CD4-positive, alpha-beta T cell treated with Interleukin-21 for 1 hour (primary cell): ENCODE results near the gene SNW1.
"Not testable (repeated sequence)": the region's sequence is repeated elsewhere in the genome, so short reads cannot be mapped to it uniquely, and the experiment has no call there.

Source experiments
- DNase-seq: peaks from one replicate; pipeline ENCODE4 v3.0.0-alpha.2; 2020

The SNW1 gene

DNA sequence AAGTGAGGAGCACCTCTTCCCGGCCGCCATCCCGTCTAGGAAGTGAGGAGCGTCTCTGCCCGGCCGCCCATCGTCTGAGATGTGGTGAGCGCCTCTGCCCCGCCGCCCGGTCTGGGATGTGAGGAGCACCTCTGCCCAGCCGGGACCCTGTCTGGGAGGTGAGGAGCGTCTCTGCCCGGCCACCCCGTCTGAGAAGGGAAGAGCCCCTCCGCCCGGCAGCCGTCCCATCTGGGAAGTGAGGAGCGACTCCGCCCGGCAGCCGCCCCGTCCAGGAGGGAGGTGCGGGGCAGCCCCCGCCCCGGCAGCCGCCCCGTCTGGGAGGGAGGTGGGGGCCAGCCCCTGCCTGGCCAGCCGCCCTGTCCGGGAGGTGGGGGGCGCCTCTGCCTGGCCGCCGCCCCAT, 13.5 kb downstream of the SNW1 start:
- DNase-seq = not testable (repeated sequence)

DNA sequence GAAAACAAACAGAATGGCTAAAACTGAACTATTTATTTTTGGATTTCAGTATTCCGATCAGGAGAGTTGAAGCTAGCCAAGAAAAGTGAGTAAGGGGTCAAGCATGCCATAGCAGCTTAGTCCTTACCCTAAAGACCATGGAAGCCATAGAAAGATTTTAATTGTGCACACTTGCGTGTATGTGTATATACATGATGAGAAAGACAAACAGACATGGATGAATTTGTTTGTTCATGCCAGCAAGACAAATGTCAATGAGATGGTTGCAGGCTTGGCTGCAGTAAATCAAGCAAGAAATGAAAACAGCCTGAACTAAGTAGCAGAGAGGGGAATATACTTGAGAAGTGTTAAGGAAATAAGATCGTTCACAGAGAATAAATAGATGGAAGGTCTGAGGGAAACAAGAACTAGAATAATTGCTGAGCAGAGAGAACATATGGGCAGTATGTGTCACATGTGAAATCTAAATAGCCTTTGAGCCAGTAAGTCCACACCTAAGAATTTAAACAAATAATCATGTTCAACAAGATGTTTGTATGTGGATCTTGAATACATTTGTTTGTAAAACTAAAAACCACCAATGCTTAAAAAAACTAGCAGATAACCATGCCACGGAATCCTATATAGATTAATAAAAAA, 14.8 kb downstream of the SNW1 start:
- no peak for DNase-seq

DNA sequence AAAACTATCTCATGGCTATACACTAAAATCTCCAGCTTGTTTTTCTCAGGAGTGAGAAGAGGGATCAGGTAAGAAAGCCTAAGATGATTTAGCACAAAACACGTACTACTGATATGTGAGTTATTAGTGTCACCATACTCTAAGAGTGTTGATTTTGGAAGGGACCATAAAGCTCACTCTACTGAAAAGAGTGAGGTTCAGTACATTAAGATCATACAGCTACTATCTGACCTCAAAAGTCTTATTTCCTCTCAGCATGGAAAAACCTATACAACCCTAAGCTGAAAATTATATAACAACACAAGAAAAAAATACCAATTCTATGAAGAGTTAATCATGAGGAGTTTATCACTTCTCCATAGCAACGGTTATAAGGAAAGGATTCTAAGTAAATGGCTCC, 19.5 kb downstream of the SNW1 start:
- DNase-seq = no peak

DNA sequence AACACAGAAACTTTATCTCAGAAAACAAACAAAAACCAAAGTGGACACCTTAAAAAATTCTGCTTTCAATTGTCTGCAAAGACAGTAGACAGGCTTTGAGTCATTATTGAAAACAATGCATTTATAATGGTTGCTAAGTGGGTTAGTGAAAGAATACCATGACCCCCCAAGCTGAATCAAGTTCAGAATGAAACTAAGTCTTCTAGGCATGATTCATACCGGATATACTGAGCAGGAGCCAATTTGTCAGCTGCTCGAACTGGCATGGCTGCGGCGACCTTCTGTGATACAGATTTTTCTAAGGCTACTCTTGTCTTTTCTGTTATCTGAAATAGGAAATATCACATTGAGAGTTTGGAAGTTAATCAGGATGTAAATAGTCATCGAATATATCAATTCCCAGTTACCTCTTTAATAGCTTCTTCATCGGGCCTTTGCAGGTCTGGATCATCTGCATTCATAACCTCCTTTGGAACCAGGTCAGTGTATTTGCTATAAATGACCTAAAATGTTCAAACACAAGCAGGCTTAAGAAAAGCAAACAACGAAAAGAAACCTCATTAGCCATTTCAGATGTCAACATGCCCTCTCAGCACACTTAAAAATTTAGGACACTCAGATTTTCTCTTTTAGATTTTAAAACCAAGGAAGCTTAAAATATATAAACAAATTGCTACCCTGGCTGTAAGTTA, 22.3 kb downstream of the SNW1 start:
- DNase-seq = peak; percentile 11

DNA sequence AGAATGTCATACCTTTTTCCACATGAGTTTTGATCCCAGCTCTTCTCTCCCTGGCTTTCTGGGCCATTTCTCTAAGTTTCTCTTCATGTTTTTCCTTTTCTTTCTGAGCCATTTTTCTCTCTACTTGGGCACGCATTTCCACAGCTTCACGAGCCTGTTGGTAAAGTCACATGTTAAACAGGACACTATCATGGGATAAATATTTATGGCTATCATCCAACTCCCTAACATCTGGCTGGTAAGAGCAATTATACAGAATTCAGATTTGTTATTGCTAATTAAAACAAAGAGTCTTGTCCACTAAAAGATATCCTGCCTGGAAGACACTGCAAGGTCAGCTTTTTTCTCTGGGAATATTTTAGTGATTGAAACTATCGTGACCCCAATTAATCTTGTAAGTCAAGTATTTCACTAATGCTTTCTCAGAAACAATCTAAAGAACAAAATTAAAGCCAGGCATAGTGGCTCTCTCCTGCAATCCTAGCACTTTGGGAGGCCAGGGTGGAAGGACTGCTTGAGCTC, 29.9 kb downstream of the SNW1 start:
- DNase-seq = no peak

DNA sequence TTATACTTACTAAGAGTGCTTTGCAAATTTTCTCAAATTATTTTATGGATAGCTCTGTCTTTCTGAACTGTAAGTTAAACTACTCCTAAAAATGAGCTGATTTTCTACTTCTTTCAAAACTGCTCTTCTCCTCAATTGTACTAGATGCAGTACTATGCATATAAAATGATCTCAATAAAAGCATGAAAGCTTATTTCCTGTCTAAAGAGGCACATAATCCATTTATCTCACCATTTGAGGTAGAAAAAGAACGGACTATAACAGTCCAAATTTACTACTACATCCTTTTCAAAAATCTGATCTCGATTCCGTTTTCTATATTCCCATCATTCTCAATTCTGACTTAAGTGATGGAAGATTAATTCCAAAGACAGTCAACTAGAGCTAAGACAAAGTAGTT, 38.7 kb downstream of the SNW1 start:
- no peak for DNase-seq

DNA sequence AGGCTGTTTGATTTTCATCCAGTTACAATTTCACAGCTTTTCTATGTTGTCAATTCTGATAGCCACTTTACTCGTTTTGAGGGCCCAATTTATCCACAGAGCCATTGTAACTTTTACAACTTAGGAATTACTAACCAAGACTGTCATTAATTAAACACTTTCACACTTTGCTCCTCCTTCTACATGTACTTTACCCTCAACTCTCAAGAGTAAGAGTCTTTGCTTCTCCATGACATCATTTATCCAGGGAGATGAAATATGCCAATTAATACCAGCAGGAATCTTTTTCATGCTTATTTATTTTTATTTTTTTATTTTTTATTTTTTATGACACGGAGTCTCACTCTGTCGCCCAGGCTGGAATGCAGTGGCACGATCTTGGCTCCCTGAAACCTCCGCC, 39.5 kb downstream of the SNW1 start:
- no peak for DNase-seq

DNA sequence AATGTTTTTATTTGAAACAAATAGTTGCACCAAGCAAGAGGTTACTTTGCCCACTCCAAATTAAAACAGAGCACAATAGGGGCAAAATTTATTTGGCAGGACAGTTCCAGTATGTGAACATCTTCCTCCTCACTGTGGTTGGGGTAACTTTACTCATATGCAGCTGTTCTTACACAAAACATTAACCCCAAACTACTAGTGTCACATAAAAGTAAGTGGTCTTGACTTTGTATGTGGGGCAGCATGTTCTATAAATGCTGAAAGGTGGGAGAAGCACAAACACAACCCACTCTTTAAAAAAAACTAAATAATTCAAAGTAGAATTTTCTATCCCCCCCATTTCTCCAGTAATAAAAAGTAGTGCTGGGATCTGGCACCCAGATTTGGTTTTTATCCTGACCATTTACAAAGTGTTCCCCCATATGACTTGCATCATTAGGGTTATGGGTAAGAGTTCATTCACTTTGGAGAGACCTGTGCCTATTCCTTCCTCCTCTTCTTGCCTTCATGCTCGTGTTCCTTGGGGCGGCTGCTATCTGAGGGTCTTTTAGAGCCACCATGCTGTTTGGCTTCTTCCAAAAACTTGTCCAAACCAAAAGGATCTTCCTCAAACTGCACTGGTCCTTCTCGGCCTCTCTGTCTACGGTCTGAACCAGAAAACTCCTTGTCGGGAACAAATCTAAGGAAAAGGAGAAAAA, 43.2 kb downstream of the SNW1 start:
- no peak for DNase-seq

DNA sequence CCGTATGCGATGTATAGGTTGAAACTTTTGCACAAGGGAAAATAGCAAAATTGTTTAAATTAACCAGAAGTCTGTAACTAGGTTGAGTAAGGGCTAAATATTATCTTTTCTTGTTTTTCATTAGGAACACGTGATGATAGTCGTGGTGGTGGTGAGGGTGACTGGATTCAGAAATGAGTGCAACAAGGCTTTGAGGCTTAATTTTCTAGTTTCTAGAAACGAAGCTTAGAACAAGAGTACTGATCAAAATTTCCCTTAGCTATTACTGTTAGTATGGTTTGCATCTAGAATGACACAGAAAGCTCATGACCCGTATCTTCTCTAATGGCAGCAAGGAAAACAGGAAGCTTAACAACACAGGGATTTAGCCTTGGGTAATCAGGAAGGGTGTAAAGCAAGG, 46.0 kb downstream of the SNW1 start:
- DNase-seq = no peak

DNA sequence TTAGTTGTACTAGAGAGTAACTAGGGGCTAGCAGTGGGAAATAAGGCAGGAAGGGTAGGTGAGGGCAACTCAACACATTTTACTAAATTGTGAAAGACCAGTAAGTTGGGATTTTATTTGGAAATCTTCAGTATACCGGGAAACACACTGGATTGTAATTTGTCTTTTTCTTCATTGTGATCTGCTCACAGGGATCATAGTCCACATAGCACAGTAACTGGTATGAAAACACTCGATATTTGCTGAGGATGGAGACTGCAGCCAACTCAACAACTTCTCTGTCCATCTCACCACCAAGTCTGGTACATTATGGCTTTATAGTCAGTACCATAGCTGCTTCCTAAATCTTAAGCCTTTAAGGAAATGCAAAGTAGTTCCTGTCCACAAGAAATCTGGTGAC, 50.6 kb downstream of the SNW1 start:
- no peak for DNase-seq

DNA sequence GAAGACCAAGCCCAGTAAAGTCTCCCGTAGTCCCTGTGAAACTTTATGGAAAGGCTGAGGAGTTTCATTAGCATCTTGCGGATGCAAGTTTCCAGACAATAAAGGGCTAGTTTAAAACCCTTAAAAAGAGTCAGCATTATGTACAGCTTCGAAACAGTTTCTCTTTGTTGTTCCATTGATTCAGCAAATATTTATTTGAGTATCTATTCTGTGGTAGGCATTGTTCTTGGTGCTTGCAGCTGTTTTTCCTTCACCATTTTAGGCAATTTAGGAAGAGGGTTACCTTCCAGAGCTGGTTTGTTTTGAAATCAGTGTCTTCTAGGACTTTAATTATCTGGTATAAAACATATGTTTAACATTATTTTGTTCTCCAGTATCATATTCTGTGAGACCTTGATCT, 51.5 kb downstream of the SNW1 start:
- no peak for DNase-seq

DNA sequence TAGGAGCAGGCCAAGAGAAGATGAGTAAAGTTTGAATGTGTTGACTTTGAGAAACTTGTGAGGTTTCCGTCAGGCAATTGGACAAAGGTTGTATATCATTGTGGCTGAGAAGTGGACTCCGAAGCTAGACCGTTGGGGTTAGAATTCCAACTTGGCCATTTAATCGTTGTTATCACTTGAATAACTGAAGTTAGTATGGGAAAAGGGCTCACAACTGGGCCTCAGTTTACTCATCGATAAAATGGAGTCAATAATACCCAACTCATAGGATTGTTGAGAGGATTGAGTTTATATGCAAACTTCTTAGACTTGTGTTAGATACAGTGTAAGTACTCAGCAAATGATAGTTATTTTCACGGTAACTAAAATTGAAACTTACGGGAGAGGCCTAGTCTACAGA, 52.2 kb downstream of the SNW1 start:
- no peak for DNase-seq

DNA sequence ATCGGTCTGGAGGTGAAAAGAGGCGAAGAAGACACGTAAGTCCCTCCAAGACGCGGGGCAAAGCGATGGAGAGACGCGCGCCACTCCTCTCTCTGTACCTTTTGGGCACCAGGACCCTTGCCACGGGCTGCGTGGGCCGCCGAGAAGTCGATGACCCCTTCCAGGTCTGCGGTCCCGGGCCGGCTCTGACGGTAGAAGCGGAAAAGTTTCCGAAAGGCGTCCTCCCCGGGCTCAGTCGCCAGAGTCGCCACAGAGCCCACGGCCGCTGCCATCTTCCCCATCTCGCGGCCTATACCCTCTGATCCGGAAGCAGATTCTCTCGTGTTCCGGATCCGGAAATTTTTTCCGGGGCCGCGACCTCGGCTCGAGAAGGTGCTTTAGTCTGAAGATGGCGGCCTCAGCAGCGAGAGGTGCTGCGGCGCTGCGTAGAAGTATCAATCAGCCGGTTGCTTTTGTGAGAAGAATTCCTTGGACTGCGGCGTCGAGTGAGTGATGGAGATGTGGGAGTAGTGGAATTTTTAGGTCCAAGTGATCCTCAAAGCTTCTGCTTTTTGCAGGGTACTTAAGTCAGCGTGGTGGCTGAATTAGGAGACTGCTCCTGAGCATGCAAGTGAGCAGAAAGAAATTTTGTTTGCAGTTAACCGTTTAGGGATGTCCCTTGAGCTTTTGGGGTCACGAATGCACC, 53.1 kb downstream of the SNW1 start, which contains the start of the genes ALKBH1 and SLIRP:
Gene ALKBH1 (minus strand): TSS at position 300 of the 685 bp plus-strand sequence. CDS start 19 bp downstream, at position 281.
Gene SLIRP (plus strand): TSS at position 380 of the 685 bp plus-strand sequence. CDS start 9 bp downstream, at position 389.
- DNase-seq = peak; percentile 91

DNA sequence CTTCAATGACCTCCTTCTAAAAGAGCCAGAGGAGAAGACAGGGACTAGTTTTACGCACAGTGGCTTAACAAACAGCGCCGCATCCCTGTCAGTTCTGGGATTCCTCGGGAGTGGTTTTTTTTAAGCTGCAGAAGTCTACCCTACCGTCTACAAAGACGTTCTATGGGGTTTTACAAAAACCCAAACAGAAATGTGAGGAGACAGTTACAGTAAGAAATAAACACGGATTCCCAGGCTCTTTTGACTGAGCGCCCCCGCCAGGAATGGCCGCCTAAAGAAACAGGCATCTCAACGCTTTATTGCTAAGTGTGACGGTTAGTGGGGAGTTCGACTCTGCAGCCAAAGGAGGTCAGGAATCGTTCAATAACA, 53.6 kb downstream of the SNW1 start:
- DNase-seq = no peak

DNA sequence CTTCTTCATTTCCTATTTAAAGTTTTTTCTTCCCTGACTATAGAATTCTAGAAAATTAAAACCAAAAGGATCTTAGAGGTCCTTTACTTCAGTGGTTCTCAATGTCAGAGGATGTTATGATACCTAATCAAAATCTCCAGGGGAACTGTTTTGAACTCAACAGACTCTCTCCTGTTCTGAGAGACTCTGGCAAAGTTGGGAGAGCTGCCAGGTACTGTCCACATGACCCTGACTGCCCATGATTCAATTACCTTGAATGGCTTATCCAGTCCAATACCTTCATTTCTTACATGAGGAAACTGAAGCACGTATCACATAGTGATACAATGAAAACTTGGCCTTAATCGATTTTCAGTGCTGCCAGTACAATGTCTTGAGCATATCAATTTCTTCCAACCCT, 69.7 kb downstream of the SNW1 start:
- no peak for DNase-seq

DNA sequence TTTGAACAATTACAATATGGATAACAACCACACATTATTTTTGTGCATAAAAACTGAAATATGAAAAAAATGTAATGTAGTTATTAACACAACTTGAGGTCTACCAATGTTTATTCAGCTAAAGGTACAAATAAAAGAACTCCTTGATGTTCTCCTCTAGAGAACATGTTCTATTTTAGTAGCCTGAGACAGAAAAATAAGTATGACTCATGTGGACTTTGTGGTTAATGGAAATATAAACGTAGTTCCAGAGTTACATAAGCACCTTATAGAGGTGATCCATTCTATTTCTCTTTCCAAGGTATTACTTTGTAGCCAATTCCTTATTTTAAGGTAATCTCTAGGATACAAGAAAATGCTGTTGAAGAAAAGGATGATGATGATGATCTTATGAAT, 78.8 kb downstream of the SNW1 start:
- DNase-seq = no peak

DNA sequence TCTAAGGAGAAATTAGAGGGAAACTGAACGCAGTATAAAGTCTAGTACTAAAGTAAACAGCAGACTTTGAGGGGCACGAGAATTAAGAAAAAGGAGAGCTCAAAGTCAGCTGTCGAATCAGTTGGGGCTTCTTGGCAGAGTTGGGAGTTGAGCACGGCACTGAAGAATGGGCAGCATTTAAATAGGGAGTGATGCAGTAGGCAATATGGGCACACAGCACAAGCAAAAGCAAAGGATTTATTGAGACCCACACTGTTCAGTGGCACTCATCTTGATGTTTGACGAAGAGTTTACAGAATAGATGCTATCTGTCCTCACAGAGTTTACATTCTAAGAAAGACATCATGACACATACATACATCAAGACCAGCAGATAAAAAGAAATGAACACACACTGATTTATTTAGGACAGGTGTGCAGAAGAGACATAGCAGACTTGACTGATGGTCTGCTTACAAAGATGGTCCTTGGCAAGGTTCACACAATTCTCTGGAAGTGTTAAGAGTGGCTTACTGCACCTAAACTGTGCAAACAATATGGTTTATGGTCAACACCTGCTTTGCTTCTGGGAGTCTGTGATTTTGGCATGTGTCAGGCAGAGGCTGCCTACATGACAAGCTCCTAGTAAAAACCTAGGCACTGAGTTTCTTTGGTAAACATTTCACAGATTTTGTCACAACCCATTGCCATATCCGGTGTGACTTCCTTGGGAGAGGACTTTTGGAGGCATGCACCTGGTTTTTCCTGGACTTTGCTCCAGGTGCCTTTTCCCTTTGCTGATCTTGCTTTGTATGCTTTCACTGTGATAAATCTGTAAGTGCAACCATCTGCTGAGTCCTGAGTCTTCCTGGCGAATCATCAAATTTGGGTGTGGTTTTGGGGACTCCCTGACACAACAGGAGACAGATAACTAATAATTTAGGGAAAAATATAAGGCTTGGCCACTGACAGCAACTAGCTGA, 79.5 kb downstream of the SNW1 start:
- DNase-seq = no peak

DNA sequence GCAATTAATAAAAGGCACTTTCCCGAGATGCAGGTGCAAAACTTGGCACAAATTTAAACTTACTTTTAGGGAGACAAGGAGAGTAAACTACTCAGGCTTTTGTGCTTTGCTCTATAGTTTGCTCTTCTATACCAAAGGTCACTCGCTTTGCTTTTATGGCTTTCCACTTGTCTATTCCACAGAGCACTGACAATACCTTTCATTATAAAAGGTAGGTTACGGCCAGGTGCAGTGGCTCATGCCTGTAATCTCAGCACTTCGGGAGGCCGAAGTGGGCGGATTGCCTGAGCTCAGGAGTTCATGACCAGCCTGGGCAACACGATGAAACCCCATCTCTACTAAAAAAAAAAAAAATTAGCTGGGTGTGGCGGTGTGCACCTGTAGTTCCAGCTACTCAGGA, 86.0 kb downstream of the SNW1 start:
- no peak for DNase-seq

DNA sequence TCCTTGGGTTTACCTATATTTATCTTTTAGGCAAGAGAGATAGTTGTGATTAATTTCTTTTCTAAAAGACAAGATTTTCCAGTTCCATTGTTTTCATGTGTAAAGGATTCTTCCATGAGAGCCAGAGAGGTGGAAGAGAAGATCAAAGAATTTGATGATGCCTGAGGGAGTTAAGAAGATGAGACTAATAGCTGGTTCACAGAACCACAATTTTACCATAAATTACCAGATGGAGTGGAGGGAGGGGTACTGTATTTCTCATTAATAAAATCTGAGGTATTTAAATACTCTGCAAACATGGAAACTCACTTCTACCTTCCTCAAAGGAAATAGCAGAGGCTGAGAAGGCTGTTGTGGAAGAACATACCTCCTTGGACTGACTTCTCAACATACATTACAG, 87.8 kb downstream of the SNW1 start:
- no peak for DNase-seq
